NCI-H146 treated with DMSO at 0.1 percent for 48 hours (cell line): Measurements from ENCODE around the gene MCTS1.
A peak's percentile ranks its signal among the peaks of the same experiment; 100 is the strongest.
"Not testable (repeated sequence)": the region's sequence is repeated elsewhere in the genome, so short reads cannot be mapped to it uniquely, and the experiment has no call there.

ENCODE experiments used
- DNase-seq: peaks from one replicate; lab custom pipeline; 2025; ENCODE audit not compliant: unreplicated experiment; lab: John Stamatoyannopoulos, UW

Gene MCTS1, protein sequence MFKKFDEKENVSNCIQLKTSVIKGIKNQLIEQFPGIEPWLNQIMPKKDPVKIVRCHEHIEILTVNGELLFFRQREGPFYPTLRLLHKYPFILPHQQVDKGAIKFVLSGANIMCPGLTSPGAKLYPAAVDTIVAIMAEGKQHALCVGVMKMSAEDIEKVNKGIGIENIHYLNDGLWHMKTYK

GRCh38 chrX:120603707-120604360 lies at the start of gene MCTS1:
Gene MCTS1 (plus strand): TSS chrX:120604101. CDS start chrX:120604237, 136 bp downstream.
- peak; percentile 89 for DNase-seq

DNA sequence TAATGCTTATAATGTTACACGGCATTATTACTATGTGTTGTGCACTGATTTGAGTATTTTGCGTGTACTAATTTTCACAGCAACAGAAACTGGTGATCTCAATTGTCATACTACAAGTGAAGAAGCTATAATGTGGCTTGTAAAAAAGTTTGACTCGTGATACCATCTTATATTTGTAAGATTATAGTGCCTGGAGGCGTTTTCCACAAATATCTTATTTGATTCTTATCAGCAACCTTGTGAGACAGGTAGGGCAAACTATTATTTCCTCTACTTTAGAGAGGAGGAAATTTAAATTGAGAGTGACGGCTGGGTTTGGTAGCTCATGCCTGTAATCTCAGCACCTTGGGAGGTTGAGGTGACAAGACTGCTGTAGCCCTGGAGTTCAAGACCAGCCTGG lies 47.6 kb upstream of the MCTS1 start:
- DNase-seq: no peak

GRCh38 chrX:120559804-120560203 lies 44.1 kb upstream of the MCTS1 start:
- peak; percentile 5 for DNase-seq

DNA sequence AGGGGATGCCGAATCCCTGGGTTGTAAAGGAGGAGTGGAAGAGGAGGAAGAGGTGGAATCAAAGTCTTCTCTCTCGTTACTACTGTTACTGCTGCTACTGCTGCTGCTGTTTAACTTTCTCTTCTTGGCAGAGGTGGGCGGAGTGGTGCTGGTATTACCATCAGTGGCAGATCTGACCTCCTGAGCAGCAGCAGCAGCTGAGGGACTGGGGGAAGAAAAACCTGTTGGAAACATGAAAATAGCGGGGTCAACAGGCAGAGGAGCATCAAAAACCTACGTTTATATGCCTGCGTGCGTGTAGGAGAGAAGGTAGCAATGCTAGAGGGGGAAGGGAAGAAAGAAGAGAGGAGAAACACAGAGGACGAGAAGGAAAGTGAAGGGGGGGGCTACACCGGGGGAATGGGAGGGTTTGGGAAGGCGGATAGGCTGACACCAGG lies 43.5 kb upstream of the MCTS1 start:
- no peak for DNase-seq

GRCh38 chrX:120560842-120561633 lies 42.9 kb upstream of the MCTS1 start, which contains the start of gene CUL4B:
Gene CUL4B (minus strand): TSS chrX:120560962. CDS start chrX:120560638, 324 bp downstream.
- peak; percentile 76 for DNase-seq

DNA sequence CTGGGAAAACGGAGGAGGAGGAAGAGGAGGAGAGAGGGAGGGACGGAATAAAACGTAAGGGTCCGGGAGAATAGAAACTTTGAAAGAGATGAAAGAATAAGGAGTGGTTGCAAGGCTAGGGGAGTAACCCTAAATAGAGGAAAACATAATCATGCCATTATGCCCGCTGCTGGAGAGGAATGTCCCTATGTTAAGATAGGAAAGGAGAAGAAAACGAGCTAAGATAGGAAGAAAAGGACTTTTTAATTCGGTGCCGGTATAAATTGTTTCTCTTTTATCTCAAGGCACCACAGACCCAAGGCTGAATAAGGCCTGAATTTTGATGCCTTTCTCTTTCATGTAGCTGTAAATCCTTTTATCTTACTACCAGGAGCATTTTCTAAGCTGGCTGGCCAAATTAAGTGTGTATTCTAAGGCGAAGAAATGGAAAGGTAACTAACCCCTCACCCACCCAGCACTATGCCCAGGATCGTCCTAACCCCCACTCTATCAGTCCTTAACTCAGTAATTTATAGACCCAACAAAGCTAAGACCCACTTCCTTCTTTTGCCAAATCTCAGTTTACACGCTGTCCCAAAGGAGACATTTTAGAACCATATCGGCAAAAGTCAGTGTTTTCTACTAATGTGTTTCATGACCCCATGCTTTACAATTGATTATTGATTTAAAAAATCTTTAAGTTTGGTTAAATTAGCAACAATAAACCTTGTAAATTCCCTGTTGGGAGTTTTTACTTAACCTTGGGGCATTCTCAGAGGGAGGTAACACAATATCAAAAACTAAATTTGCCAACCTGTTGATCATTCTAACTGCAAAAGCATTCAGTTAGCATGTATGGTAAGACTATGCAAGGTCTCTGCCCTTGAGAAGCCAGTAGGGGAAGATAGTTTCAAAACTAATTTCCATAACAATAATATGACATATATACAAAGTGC lies 42.0 kb upstream of the MCTS1 start:
- peak; percentile 68 for DNase-seq

DNA sequence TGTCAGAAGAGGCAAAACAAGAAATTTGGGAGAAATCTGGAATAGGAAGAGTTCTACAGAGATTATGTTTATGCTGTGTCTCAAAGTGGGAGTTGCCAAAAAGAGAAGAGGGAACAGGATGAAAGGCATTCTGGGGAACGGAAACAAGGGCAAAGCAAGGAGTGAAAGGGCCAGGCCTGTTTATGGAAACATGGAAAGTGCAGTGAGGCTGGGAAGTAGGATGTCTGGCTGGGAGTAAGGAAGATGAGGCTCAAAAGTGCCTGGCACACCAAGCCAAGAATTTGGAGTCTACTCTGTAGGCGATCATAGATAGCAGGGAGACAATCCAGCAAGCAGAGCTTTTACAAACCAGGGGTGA lies 41.4 kb upstream of the MCTS1 start:
- DNase-seq: no peak

- DNase-seq: no peak
These were observed 39.0 kb upstream of the MCTS1 start for GRCh38 chrX:120564925-120565324.

DNA sequence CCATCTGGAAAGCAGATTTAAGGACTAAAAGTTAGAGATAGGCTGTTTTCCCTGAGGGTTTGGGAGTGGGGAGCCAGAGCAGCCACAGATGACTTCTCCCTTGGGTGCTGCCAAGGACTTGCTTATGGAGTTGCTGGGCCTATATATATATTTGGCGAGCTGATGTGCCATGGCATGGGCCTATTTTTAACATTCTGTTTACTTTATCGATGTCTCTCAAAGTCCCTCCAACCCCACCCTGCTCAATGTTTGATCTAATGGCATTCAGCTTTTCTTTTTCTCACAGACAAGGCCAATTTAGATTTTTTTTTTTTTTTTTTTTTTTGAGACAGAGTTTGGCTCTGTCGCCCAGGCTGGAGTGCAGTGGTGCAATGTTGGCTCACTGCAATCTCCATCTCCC lies 37.1 kb upstream of the MCTS1 start:
- no peak for DNase-seq

DNA sequence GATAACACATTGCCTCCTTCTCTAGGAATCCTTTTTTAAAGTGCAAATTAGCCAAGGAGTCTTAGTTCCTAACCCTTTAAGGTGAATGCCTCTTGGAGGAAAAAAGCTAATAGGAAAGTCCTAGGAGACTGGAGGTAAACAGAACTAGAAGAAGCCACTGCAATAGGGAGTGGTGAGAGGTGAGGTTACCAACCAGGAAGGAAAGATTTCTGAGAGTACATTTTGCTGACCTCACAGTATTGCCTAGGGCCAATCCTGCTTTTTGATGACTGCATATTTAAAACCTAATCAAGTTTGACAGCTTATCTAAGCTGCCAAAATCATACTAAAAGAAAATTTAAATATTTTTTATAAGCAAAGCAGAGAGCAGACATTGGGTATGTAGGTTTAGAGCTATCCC lies 35.9 kb upstream of the MCTS1 start:
- no peak for DNase-seq

DNA sequence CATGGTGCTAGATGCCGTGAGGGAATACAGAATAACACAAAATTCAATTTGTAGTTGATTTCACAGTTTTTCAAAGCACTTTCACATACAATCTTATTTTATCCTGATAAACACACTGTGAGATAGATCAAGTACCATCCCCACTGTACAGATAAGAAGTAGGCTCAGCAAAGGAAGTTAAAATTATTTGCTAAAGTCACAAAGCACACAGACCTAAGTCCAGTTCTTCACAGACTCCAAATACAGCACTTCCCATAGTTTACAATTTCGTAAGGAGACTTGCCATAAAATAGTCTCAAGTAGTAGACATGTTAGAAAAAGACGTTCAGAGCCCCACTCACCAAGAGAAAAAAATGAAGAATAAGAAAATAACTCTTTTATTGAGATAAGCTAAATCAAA lies 35.3 kb upstream of the MCTS1 start:
- no peak for DNase-seq

- DNase-seq: no peak
These were observed 33.8 kb upstream of the MCTS1 start for GRCh38 chrX:120570011-120570600.

- not testable (repeated sequence) for DNase-seq
These were observed 30.1 kb upstream of the MCTS1 start for GRCh38 chrX:120573806-120574205.

DNA sequence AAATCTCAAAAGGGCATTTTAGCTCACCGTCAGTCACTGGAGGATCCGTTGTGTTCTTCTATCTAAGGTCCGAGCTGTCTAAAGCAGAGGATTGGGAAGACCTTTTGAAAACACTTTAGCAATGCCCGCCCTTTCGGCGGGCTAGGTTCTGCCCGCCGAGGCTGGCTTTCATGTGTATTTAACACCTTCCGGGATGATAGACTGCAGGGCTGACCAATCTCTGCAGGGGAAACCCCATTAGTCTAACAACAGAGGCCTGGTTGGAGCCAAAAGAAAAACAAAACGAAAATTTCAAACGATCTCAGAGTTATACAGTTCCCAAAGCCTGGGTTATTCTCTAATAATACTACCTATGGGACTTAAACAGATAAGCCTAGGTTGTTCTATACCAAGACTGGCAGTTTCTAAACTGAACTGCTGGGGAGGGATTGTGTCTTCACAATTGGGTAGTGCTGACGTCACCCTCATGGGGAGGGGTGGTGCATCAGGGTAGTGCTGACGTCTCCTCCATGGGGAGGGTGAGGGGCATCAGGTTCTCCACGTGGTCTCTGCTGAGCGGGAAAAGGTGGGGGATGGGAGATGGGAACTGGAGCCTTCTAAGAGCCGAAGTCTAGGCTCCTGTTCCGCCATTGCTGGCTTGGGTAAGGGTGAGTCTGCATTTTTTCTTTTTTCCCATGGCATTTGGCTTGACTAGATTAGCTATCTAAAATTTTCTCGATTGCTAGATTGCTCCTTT lies 28.4 kb upstream of the MCTS1 start:
- no peak for DNase-seq

- DNase-seq: no peak
These were observed 18.2 kb upstream of the MCTS1 start for GRCh38 chrX:120585702-120586101.

DNA sequence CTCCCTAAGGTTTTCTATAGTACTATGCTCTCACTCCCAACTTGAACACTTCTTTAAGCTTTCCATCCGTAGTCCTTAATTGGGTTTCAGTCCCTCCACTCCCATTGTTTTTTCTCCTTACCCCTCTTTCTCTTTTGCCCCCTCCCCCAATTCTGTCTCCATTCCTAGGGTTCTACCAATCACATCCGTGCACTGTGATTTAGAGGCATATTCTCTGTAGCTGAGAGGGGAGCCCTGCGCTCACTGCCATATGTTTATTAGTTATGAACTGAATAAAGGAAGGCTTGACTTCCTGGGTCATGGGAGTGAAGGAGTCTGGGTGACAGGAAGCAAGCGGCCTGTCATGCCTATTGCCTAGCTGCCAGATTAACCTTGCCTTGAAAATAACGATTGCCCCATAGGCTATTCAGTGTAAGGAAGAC lies 471 bp downstream of the MCTS1 start:
- peak; percentile 37 for DNase-seq

- no peak for DNase-seq
These were observed 8.2 kb downstream of the MCTS1 start for GRCh38 chrX:120612086-120612485.

DNA sequence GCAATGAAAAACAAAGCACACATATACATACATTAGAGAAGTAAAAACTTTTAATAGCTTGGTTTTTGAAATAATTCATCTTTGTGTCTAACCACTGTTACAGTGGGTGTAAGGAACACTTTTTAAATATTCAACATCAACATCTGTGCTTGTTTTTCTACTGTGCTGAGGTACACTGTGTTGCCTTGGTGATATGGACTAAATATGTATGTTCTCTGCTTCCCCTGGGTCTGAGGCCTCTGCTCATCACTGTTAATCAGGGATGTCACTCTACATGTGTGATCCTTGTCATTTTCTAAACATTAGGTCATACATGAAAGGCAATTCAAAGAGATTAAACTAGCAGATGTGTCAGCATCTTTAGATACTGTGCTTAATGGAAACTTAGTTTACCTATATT lies 10.9 kb downstream of the MCTS1 start:
- DNase-seq: no peak

- no peak for DNase-seq
These were observed 14.2 kb downstream of the MCTS1 start for GRCh38 chrX:120617996-120618630.
